GM19463 (cell line): ENCODE measurements around the gene RPS6KB1.
A peak's percentile ranks its signal among the peaks of the same experiment; 100 is the strongest.
"Not testable (repeated sequence)": the region's sequence is repeated elsewhere in the genome, so short reads cannot be mapped to it uniquely, and the experiment has no call there.

Experiments used
- ATAC-seq: cut with Tn5 transposase; IDR thresholded peaks from one replicate; pipeline ENCODE4 v1.9.1; 2021; ENCODE audit warnings: mild to moderate bottlenecking, moderate library complexity; ENCODE audit not compliant: unreplicated experiment

RPS6KB1 gene

DNA sequence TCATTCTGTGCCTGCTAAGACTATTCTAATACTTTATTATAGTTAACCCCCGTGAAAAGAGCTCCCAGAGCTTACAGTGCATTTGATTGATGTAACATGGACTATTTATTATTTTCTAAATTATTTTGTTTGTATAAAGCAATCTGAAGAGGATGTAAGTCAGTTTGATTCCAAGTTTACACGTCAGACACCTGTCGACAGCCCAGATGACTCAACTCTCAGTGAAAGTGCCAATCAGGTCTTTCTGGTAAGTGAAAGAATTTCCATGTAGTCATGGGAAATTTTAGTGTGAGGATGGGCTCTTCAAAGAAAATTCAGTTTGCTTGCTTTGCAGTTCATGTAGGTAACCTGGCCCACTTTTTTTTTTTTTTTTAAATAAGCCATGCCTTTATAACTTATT is 47.8 kb downstream of the RPS6KB1 start:
- ATAC-seq: not testable (repeated sequence)

DNA sequence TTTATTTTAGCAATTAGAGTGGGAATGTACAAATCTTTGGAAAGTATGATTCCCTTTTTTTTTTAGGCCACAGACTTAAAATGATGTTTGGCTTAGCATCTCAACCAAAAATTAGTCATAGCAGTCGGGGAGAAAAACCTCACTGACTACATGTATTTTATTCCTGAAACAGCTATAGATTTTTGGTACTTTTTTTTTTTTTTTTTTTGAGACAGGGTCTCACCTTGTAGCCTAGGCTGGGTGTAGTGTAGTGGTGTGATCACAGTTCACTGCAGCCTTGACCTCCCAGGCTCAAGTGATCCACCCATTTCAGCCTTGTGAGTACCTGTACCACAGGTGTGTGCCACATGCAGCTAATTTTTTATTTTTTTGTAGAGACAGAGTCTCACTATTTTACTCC is 48.2 kb downstream of the RPS6KB1 start:
- ATAC-seq: no peak

DNA sequence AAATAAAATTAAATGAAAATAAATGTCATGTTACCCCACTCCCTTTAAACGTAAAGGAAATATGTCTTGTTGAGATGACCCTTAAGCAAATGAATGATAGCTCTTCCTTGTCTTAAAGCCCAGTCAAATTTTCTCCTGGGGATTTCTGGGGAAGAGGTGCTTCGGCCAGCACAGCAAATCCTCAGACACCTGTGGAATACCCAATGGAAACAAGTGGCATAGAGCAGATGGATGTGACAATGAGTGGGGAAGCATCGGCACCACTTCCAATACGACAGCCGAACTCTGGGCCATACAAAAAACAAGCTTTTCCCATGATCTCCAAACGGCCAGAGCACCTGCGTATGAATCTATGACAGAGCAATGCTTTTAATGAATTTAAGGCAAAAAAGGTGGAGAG is 53.5 kb downstream of the RPS6KB1 start:
- ATAC-seq: not testable (repeated sequence)

DNA sequence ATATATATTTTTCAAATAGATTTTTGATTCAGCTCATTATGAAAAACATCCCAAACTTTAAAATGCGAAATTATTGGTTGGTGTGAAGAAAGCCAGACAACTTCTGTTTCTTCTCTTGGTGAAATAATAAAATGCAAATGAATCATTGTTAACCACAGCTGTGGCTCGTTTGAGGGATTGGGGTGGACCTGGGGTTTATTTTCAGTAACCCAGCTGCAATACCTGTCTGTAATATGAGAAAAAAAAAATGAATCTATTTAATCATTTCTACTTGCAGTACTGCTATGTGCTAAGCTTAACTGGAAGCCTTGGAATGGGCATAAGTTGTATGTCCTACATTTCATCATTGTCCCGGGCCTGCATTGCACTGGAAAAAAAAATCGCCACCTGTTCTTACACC is 54.4 kb downstream of the RPS6KB1 start:
- not testable (repeated sequence) for ATAC-seq

DNA sequence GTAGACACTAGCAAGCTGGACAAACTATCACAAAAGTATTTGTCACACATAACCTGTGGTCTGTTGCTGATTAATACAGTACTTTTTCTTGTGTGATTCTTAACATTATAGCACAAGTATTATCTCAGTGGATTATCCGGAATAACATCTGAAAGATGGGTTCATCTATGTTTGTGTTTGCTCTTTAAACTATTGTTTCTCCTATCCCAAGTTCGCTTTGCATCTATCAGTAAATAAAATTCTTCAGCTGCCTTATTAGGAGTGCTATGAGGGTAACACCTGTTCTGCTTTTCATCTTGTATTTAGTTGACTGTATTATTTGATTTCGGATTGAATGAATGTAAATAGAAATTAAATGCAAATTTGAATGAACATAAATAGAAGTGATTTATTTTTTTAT is 57.1 kb downstream of the RPS6KB1 start:
- no peak for ATAC-seq

DNA sequence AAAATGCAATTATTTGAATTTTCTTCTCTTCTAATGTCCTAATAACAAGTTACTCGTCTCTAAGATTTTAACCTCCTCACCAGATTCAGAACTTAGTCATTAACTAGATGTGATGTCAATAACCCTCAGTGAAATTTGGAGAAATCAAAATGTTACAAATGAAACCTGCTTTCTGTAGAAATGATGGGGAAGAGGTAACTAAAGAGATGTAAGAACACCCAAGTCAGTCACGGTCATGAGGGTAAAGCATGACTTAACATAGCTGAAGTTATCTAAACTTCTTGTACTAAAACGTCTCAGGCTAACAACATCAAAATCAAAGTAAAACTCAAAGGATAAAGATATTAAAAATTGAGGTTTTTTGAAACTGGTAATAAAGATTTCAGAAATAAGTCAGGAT is 61.9 kb downstream of the RPS6KB1 start:
- ATAC-seq: no peak

DNA sequence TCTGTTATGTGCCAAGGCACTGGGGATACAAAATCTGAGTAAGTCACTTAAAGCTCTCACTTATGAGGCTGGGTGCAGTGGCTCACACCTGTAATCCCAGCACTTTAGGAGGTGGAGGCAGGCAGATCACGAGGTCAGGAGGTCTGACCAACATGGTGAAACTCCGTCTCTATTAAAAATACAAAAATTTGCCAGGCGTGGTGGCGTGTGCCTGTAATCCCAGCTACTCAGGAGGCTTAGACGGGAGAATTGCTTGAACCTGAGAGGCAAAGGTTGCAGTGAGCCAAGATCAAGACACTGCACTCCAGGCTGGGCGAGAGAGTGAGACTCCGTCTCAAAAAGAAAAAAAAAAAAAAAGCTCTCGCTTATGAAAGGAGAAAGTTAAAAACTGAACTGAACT is 66.7 kb downstream of the RPS6KB1 start:
- ATAC-seq: not testable (repeated sequence)

DNA sequence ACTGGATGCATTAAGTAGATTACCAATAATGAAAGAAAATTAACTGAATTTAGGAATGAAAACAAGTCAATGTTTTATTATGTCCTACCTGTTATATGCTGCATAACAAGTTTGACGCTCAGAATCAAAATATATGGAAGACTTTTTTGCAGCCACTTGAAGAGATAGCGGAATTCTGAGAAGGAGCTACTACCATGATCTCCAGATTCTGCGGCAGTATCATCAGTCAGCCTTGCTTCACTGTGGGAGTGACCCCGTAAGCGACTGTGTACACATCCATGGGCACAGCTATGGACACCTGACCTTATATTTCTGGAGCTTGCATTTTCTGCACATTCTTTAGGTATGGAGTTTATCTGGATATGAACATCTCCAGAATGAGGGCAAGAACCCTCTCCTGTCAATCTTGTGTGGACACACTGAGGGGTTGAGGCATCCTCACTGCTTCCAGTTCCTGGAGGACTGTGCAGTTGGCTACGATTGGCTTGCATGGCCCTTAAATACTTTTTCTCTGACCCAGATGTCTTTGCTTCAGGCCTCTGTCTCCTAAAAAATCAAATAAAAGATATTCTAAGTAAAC is 69.9 kb downstream of the RPS6KB1 start:
- no peak for ATAC-seq

DNA sequence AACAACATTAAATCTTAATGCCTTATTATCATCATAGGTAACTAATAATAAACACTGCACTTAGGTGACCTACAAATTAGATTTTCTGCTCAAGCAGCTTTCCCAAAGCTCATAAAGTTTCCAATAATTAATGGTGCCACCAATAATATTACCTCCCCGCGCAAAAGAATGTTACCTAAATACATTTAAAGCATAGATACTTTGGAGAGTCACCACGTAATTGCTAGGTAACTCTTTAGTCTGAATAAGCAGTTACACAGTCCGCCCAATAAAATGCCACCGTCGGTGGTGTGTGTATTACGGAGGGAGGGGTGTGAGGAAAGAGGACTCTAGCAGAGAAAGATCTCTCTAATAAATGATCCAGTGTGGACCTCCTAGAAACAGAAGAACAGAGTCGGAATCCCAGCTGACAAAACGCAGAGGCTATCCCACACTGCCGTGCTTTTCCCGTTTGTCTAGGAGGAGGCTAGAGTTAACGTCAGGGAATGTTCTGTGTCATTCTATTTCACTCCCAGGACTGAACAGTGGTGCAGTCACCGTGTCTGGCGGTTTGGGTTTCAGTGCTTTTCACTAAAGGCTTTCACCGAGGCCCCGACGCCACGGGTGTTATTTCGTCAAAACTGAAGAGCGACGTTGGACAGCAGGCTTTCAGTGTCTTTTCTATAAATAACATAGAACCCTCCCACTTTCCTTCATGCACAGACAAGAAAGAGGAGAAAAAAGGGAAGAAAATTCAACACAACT is 71.0 kb downstream of the RPS6KB1 start:
- peak; percentile 37 for ATAC-seq

DNA sequence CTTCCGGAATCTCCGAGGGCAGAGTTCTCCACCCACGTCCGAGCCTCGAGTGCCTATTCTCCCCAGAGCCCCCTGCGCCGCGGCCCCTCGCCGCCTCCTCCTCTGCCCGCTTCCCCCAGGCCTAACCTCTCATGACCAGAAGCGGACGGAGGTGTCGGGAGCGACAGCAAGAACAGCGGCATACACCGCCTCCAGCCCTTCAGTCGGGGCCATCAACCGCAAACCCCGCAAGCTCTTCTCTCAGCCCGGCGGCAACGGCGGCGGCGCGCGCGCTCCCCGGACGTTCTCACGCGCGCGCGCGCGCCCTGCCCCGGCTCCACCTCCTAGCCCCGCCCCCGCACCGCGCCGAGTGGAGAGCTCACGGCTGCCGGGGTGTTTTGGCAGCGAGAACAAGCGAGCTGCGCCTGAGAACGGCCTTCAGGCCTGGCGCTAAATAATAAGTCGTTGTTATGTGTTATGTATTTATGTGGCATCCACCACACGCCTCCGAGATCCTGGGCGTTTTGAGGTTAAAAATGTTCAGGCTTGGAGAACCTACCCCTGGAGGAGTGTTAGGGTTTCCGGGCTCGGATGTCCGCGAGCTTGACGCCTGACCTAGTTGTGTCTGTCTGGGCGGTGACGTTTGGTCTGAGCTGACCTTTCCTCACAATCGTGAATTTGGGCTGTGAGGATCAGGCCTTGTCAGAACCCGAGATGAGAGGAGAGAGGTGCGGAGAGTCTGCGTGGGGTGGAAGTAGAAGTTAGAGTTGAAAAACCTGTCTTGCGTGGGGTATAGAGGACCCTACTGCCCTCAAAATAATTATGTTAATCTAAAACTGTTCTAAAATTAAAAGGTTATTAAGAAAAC is 71.8 kb downstream of the RPS6KB1 start, which contains the start of gene RNFT1:
RNFT1 (minus strand) TSS at position 259 of the 847 bp plus-strand sequence; CDS start at position 182, 77 bp downstream.
- peak; percentile 80 for ATAC-seq

DNA sequence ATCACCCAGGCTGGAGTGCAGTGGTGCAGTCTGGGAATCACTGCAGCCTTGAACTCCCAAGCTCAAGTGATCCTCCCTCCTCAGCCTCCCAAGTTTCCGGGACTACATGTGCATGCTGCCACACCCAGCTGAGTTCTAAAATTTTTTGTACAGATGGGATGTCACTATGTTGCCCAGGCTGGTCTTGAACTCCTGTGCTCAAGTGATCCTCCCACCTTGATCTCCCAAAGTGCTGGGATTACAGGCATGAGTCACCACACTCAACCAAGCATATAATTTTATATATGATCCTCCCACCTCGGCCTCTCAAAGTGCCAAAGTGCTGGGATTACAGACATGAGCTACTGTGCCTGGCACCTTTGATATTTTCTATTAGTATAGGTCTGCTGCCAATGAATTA is 78.8 kb downstream of the RPS6KB1 start:
- ATAC-seq: not testable (repeated sequence)

DNA sequence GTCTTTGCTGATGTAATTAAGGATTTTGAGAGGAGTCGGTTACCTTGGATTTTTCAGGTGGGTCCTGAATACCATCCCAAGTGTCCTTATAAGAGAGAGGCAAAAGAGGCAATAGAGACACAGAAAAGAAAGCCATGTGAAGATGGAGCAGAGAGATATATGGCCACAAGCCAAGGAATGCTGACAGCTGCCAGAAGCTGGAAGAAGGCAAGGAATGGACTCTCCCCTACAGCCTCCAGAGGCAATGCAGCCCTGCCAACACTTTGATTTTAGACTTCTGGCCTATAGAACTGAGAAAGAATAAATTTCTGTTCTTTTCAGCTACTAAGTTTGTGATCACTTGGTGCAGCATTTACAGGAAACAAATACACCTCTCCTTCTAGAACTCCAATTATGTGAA is 79.9 kb downstream of the RPS6KB1 start:
- ATAC-seq: no peak

DNA sequence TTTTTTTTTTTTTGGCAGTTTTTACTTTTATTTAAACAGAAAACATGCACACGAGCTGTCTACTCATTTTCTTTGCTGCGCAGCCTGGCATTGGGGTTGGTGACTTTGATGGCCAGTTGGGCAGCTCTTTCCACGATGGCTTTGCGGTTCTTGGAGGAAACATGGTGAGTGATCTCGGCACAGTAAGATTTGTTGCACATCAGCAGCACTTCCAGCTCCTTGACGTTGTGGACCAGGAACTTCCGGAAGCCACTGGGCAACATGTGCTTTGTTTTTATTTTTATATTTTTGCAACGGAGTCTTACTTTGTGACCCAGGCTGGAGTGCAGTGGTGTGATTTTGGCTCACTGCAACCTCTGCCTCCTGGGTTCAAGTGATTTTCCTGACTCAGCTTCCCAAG is 80.6 kb downstream of the RPS6KB1 start:
- not testable (repeated sequence) for ATAC-seq

DNA sequence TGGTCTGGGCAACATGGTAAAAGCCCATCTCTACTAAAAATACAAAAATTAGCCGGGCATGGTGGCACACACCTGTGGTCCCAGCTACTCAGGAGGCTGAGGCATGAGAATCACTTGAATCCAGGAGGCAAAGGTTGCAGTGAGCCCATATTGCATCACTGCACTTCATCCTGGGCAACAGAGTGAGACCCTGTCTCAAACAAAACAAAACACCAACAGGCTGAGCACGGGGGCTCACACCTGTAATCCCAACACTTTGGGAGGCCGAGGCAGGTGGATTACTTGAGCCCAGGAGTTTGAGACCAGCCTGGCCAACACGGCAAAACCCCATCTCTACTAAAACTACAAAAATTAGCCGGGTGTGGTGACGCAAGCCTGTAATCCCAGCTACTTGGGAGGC is 82.2 kb downstream of the RPS6KB1 start:
- ATAC-seq: not testable (repeated sequence)

DNA sequence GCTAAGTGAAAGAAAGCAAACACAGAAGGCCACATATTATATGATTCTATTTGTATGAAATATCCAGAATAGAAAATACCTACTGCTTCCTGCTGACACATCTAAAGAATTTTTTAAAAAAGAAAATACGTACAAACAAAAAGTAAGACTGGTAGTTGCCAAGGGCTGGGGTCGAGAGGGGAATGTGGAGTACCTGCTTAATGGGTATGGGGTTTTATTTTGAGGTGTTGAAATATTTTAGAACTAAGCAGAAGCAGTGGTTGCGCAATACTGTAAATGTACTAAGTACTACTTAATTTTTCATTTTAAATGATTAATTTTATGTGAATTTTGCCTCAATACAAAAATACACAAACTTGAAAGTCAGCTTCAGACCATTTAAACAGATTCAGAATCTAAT is 103.7 kb downstream of the RPS6KB1 start:
- not testable (repeated sequence) for ATAC-seq
